ENCODE results near the gene METTL13. TPM values are rescaled to one million over a fixed set of nuclear protein-coding genes. Genes with fewer than 3 reads are reported as not detected.
A peak's percentile ranks its signal among the peaks of the same experiment; 100 is the strongest.

The METTL13 gene
- total and polyA plus RNA-seq, 9 of the 15 experiments (the other 6 are each of a cell fraction or from before 2014, with no cell fraction given), result 18.9 to 78.9 (median 54.9) TPM

- no peak for TF ChIP-seq CUX1 (CRISPR knock-in tag; IDR thresholded peaks at IDR 0.05)
- TF ChIP-seq RERE (CRISPR knock-in tag; IDR thresholded peaks at IDR 0.05; ENCODE audit: borderline replicate concordance), result 0 out of 2 replicates have a peak, but pooled peaks have one; percentile 3
- no peak for TF ChIP-seq MBD1 (CRISPR knock-in tag; IDR thresholded peaks at IDR 0.05)
- no peak for TF ChIP-seq BCOR (IDR thresholded peaks at IDR 0.05)
- no peak for TF ChIP-seq ILF3 (IDR thresholded peaks at IDR 0.05; ENCODE audit: borderline replicate concordance)
- TF ChIP-seq ZBTB26 (CRISPR knock-in tag; IDR thresholded peaks at IDR 0.05), result peak; percentile 29; the same call in 1 of the 2 replicates
- no peak for TF ChIP-seq RNF219 (CRISPR knock-in tag; IDR thresholded peaks at IDR 0.05)
- TF ChIP-seq MEF2D (tag; conservative IDR thresholded peaks at IDR 0.05; ENCODE audit: low read depth), result no peak
- no peak for TF ChIP-seq E2F6 (IDR thresholded peaks at IDR 0.05; ENCODE audit: borderline replicate concordance in 1 of 2, extremely low read depth in 1 of 2, insufficient read depth in 1 of 2, insufficient read length in 1 of 2, low read depth in 1 of 2, low read length in 1 of 2, poor library complexity in 1 of 2, severe bottlenecking in 1 of 2)
Measured at GRCh38 chr1:171742577-171742922, 38.9 kb upstream of the METTL13 start (continued).
